Measurements from ENCODE around the gene TCF7L2.

TCF7L2 gene

GRCh38 chr10:112949875-112950507 lies at the start of gene TCF7L2:
TSS of gene TCF7L2 (plus strand) at chr10:112950247. CDS start at chr10:112950757, 510 bp downstream.
- peak; percentile 22 to 97 (median 92) for DNase-seq

GRCh38 chr10:112902730-112903129 lies 47.3 kb upstream of the TCF7L2 start:
- DNase-seq, result no peak

- DNase-seq, result no peak
Measured at GRCh38 chr10:112904000-112904399, 46.0 kb upstream of the TCF7L2 start.

DNA sequence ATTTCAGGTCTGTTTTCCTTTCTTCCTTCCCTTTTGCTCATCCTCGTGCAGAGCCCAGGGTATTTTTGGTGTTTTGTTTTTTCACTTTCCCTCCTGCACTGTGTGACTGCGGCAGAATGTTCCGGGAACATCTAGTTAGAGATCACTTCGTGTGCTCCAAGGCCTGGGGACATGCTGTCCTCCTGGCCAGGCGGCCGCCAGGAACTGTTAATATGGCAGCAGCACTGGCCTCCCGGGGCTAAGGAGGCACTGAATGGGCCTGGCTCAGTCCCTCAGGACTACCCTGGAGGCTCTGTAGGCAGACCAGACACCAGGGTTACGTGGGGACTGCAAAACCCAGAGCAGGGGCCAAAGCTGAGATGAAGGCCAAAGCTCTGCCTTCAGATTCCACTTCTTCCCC lies 43.1 kb upstream of the TCF7L2 start:
- no peak for DNase-seq

GRCh38 chr10:112907893-112908292 lies 42.2 kb upstream of the TCF7L2 start:
- no peak for DNase-seq

DNA sequence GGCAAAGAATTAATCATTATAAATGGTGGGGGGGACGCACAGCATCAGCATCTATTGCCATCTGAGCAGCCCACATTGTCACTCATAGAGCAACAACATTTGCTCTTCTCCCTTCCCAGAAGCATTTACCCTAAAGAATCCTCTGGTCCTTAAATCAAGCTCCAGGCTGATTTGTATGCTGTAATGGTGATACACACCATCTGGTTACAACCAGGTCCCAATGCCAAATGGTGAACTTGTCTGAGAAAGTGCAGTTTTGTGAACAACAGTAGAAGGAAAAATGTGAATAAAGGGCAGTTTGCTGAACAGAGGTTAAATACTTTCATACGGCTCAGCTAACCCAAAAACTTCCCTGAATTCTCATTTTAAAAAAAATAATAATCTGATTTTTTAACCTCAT lies 38.8 kb upstream of the TCF7L2 start:
- no peak for DNase-seq

GRCh38 chr10:112912410-112912928 lies 37.6 kb upstream of the TCF7L2 start:
- DNase-seq, result no peak

DNA sequence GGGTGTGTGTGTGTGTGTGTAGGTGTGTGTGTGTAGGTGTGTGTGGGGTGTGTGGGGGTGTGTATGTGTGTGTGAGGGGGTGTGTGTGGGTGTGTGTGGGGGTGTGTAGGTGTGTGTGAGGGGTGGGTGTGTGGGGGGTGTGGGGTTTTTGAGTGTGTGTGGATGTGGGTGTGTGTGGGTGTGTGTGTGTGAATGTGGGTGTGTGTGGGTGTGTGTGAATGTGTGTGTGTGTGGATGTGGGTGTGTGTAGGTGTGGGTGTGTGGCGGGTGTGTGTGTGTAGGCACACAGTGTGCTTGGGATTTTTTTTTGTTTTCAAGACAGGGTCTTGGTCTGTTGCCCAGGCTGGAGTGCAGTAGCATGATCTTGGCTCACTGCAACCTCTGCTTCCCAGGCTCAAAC lies 36.8 kb upstream of the TCF7L2 start:
- DNase-seq, result peak in 1 of 58 donors; percentile 3

DNA sequence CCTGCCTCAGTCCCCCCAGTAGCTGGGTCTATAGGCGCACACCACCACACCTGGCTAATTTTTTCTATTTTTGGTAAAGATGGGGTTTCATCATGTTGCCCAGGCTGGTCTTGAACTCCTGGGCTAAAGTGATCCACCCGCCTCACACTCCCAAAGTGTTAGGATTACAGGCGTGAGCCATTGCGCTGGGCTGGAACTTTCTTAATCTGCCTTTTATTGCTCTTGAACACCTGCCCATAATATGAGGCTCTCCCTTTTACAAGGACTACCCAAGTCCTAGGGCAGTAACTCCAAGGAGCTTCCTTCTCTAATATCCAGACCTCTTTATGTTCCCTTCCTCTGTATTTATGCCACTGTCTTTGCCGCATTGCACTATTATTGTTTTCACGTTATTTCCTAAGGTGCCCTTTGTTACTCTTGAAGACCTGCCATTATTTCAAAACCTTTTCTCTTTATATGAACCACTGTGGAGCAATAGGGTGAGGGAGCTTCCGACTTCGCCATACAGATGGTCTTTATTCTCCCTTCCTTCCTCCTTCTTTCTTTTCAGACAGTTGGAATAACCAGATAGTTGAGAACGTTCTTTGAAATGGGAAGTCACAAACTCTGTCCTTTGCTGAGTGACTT lies 36.3 kb upstream of the TCF7L2 start:
- no peak for DNase-seq

- DNase-seq, result no peak
Measured at GRCh38 chr10:112914288-112914952, 35.6 kb upstream of the TCF7L2 start.

- DNase-seq, result no peak
Measured at GRCh38 chr10:112915590-112916572, 34.2 kb upstream of the TCF7L2 start.

DNA sequence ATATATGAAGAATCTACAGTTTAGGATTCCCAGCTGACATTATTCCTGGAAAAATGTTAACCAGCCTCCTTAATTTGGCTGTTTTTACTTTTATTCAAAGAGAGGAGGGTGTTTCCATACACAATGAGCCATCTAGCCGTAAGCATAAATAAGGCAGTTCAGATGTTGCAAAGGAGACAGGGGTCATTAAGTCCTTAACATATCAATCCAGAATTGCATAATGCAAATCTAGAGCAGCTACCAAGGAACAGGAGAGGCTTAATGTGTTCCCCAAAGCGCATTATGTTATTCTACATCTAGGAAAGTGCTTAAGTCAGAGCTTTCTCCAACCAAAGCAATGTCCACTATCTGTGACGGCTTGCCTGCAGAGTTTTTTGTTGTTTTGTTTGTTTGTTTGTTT lies 32.4 kb upstream of the TCF7L2 start:
- no peak for DNase-seq

DNA sequence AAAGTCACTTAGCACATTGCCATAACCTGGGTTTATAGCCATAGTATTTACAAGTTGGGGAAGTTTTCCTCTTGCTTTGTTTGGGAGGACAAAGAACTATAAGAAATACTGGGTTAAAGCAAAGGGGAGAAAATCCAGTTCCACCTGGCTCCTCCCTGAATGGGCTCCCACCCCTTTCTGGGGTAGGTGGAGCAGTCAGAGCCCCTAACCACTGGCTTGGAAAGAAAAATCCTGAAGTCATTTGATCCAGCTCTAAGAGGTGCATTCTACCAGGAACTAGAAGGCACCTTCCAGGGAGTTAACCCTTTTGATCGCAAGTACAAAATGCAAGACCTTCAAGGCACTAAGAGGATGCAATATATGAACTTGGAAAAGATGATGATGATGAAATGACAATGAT lies 31.3 kb upstream of the TCF7L2 start:
- no peak for DNase-seq

DNA sequence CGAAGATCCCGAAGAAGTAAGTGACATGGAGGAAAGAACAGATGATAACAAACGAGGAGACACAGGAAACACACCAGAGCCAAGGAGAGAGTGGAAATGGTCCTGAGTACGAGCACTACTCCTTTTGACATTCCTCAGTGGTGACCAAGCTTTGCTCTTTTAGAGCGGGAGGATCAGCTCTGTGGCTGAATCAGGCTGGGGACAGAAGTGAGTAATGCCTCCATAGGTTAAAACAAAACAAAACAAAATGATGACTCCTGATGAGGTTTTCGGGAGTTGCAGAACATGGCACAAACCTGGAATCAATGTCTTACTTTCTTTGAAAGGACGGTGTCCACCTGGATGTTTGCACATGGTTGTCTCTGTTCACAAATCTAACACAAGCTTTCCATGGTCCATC lies 30.3 kb upstream of the TCF7L2 start:
- DNase-seq, result no peak

DNA sequence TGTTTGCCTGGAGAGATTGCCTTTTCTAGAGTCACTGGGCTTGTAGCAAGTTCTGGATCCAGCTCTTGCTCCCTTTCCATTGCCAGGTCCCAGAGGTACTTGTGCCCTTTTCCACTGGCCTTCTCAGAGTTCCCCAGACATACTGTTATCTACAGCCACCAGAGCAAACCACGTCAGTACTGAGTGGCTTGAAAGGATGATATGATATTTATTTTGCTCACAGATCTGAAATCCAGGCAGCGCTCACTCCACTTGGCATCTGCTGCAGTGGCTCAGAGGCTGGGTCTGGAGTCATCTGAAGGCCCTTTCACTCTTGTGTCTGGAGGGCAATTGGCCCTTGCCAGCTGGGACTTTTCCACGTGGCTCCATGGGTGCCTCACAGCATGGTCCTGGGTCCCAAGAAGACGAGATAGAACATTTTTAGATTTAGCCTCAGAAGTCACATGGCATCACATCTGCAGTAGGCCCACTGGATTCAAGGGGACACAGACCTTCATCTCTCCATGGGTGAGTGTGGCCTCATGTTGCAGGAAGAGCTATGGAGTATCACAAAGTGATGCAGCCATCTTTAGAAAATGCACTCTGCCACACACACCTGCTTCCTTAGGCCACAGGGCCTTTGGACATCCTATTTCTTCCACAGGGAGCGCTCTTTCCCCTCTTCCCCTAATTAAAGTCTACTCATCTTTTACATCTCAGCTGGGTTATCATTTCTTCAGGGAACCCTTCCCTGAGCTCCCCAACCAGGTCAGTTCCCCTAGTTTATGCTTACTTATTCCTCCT lies 22.9 kb upstream of the TCF7L2 start:
- DNase-seq, result no peak

GRCh38 chr10:112927980-112928379 lies 22.1 kb upstream of the TCF7L2 start:
- no peak for DNase-seq

GRCh38 chr10:112932658-112933057 lies 17.4 kb upstream of the TCF7L2 start:
- no peak for DNase-seq

DNA sequence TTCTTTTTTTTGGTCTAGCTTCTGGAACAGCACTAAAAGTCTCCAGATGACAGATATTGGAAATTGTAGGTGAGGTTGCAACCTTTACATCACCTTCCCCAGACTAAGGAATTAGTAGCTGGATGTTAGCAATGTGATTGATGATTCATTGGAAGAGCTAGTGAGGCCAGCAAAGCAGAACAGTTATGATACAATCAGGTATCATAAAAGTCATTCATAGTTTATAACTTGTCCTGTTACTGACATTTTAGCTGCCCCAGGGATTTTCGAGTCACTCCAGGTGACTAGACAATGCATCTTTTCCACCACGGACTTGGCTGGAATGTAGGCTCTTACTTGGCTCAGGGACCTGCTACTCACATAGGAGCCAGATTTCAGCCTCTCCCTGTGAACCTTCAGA lies 15.9 kb upstream of the TCF7L2 start:
- no peak for DNase-seq

GRCh38 chr10:112938808-112939482 lies 11.1 kb upstream of the TCF7L2 start:
- DNase-seq, result no peak

- DNase-seq, result peak in 8 of 58 donors; percentile 6 to 76 (median 22)
Measured at GRCh38 chr10:112945811-112946210, 4.2 kb upstream of the TCF7L2 start.
